HL-60/S4 (cell line): ENCODE results near the gene PBX1.
"Not testable (repeated sequence)": the region's sequence is repeated elsewhere in the genome, so short reads cannot be mapped to it uniquely, and the experiment has no call there.

Experiments
- in situ Hi-C: fragments of 300-500 bp; cut with MboI; formaldehyde crosslinking; loops from 2 replicates; pipeline ENCODE4 v1.14.3; 2022; ENCODE audit warnings: low sequenced_read_pairs

Gene PBX1

GRCh38 chr1:164589961-164590507, 31.1 kb downstream of the PBX1 start:
- in situ Hi-C loops, result no loop called here

GRCh38 chr1:164590592-164590991, 31.6 kb downstream of the PBX1 start:
- in situ Hi-C loops, result no loop called here

- in situ Hi-C loops, result no loop called here
These were observed 32.9 kb downstream of the PBX1 start for GRCh38 chr1:164591858-164592257.

- in situ Hi-C loops, result no loop called here
These were observed 33.6 kb downstream of the PBX1 start for GRCh38 chr1:164592634-164593033.

GRCh38 chr1:164595212-164595611, 36.2 kb downstream of the PBX1 start:
- in situ Hi-C loops, result no loop called here

- in situ Hi-C loops, result no loop called here
These were observed 37.2 kb downstream of the PBX1 start for GRCh38 chr1:164596172-164596571.

- in situ Hi-C loops, result no loop called here
These were observed 39.7 kb downstream of the PBX1 start for GRCh38 chr1:164598719-164599118.

- in situ Hi-C loops, result no loop called here
These were observed 40.3 kb downstream of the PBX1 start for GRCh38 chr1:164599272-164599671.

GRCh38 chr1:164601399-164602100, 42.6 kb downstream of the PBX1 start:
- in situ Hi-C loops, result no loop called here

GRCh38 chr1:164602101-164602422, 43.1 kb downstream of the PBX1 start:
- in situ Hi-C loops, result no loop called here

GRCh38 chr1:164602480-164603093, 43.6 kb downstream of the PBX1 start:
- in situ Hi-C loops, result no loop called here

- in situ Hi-C loops, result not testable (repeated sequence)
These were observed 44.8 kb downstream of the PBX1 start for GRCh38 chr1:164603805-164604204.

GRCh38 chr1:164604541-164604940, 45.6 kb downstream of the PBX1 start:
- in situ Hi-C loops, result no loop called here

GRCh38 chr1:164605254-164606091, 46.5 kb downstream of the PBX1 start:
- in situ Hi-C loops, result no loop called here

- in situ Hi-C loops, result no loop called here
These were observed 48.4 kb downstream of the PBX1 start for GRCh38 chr1:164607351-164607750.

GRCh38 chr1:164608651-164609057, 49.7 kb downstream of the PBX1 start:
- in situ Hi-C loops, result no loop called here

- in situ Hi-C loops, result no loop called here
These were observed 50.1 kb downstream of the PBX1 start for GRCh38 chr1:164609089-164609488.

GRCh38 chr1:164610538-164611222, 51.7 kb downstream of the PBX1 start:
- in situ Hi-C loops, result no loop called here

- in situ Hi-C loops, result no loop called here
These were observed 53.0 kb downstream of the PBX1 start for GRCh38 chr1:164611754-164612642.

- in situ Hi-C loops, result no loop called here
These were observed 54.2 kb downstream of the PBX1 start for GRCh38 chr1:164613176-164613575.
